Colonic mucosa (tissue), 4 donors: Measurements from ENCODE around the gene ADGRB3. TPM values are rescaled to one million over a fixed set of nuclear protein-coding genes. Genes with fewer than 3 reads are reported as not detected.

Experiments used
- DNase-seq: peaks from one replicate; pipeline ENCODE4 v3.0.0-alpha.2; 2020
- H3K27ac ChIP-seq: fragments of 200-600 bp; one replicate; pipeline ENCODE4 v1.8.0; 2021
- H3K27me3 ChIP-seq: fragments of 200-600 bp; one replicate; pipeline ENCODE4 v1.8.0; 2021
- H3K36me3 ChIP-seq: fragments of 200-600 bp; one replicate; pipeline ENCODE4 v1.8.0; 2021
- H3K4me1 ChIP-seq: fragments of 200-600 bp; one replicate; pipeline ENCODE4 v1.8.0; 2021; ENCODE audit warnings: mild to moderate bottlenecking
- H3K4me3 ChIP-seq: fragments of 200-600 bp; one replicate; pipeline ENCODE4 v1.8.0; 2021
- H3K9ac ChIP-seq, 2 donors: one replicate each; pipeline ENCODE4 v1.7.0; 2013; ENCODE audit warnings: control low read depth in 2 of 2, low read depth in 2 of 2, low read length in 2 of 2
- H3K9me3 ChIP-seq: fragments of 200-600 bp; one replicate; pipeline ENCODE4 v1.8.0; 2021
- intact Hi-C: fragments of 100-400 bp; cut with DNase I; formaldehyde crosslinking; loops from one replicate; pipeline ENCODE4 v1.14.1; 2022
- total RNA-seq, 2 donors: library from RNA; stranded (reverse); fragmentation: NEBNext Ultra II Directional in 1 of 2; extraction: Animal tissue kit (Norgen Biotek cat#: 25700) in 1 of 2; gene quantifications; one replicate each; pipeline ENCODE4 v1.2.1, GENCODE V29; 2021
- TF ChIP-seq, protein P1 (sequence below): fragments of 200-600 bp; IDR thresholded peaks from one replicate; pipeline ENCODE4 v1.8.0; 2022; ENCODE audit warnings: antibody characterized with exemption, mild to moderate bottlenecking
- donor health status: healthy.
- donor health status: DM: no; HTN: no; CAD: no.
- donor health status: DM: no; HTN: no; CAD: no.

ADGRB3 gene
- total RNA-seq, 2 donors from 2014 or later, result 0.42 to 0.98 TPM

GRCh38 chr6:68988698-68989097 is 353.6 kb downstream of the ADGRB3 start:
- H3K9ac ChIP-seq, result no peak overlapping the region
- DNase-seq, result no peak
- no peaks in the 10 kb centered on the region for H3K9me3 ChIP-seq
- intact Hi-C loops, result no loop called here
- no peaks in the 10 kb centered on the region for H3K4me1 ChIP-seq
- H3K4me3 ChIP-seq, result no peak overlapping the region
- no peak overlapping the region for H3K27ac ChIP-seq
- no peaks in the 10 kb centered on the region for H3K36me3 ChIP-seq
- TF ChIP-seq, protein P1, sequence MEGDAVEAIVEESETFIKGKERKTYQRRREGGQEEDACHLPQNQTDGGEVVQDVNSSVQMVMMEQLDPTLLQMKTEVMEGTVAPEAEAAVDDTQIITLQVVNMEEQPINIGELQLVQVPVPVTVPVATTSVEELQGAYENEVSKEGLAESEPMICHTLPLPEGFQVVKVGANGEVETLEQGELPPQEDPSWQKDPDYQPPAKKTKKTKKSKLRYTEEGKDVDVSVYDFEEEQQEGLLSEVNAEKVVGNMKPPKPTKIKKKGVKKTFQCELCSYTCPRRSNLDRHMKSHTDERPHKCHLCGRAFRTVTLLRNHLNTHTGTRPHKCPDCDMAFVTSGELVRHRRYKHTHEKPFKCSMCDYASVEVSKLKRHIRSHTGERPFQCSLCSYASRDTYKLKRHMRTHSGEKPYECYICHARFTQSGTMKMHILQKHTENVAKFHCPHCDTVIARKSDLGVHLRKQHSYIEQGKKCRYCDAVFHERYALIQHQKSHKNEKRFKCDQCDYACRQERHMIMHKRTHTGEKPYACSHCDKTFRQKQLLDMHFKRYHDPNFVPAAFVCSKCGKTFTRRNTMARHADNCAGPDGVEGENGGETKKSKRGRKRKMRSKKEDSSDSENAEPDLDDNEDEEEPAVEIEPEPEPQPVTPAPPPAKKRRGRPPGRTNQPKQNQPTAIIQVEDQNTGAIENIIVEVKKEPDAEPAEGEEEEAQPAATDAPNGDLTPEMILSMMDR, result no peak
- no peaks in the 10 kb centered on the region for H3K27me3 ChIP-seq

DNA sequence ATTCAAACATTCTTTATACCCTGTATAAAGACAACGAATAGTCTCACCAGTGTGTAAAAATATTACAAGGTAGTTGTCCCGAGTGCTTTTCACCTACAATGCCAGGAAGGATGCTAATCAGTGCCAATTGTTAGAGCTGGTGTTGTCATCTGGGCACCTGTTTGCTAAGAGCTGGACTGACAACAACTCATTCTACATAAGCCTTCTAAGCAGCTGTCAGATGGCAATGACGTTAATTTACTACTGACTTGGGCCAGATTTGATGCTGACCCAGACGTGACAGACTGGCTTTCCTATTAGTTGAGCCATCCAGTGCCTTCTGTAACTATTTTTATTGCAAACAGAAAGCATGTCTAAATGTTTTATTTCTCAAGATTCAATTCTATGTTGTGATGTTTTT is 355.2 kb downstream of the ADGRB3 start:
- no peak overlapping the region for H3K9ac ChIP-seq
- intact Hi-C loops, result no loop called here
- no peak overlapping the region for H3K27ac ChIP-seq
- H3K27me3 ChIP-seq, result no peaks in the 10 kb centered on the region
- TF ChIP-seq, protein P1, result no peak
- H3K36me3 ChIP-seq, result no peaks in the 10 kb centered on the region
- no peaks in the 10 kb centered on the region for H3K4me1 ChIP-seq
- H3K9me3 ChIP-seq, result no peaks in the 10 kb centered on the region
- DNase-seq, result no peak
- no peak overlapping the region for H3K4me3 ChIP-seq

DNA sequence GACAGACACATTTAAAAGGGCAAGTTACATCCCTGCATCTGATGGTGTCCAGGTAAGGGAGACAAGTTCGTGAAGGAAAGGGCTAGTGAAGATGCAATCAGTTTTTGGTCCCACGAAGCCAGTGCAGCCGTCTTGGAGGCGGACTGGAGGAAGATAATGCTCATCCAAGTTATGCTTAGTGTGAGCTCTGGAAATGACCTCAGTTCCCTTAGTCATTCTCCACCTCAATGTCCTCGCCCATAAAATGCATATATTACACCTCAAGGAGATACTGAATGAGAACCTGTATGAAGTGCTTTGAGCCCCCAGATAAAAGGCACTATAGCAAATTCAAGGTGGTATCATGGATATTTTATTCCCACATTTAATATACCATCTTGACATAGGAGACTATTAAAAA is 358.8 kb downstream of the ADGRB3 start:
- Histone ChIP-seq H3K36me3 (no peaks in the 10 kb centered on the region), H3K9ac (no peak overlapping the region), H3K9me3 (no peaks in the 10 kb centered on the region), H3K27ac (no peak overlapping the region), H3K4me1 (no peaks in the 10 kb centered on the region), H3K27me3 (no peaks in the 10 kb centered on the region), H3K4me3 (no peak overlapping the region)
- intact Hi-C loops, result no loop called here
- TF ChIP-seq, protein P1, result no peak
- no peak for DNase-seq

DNA sequence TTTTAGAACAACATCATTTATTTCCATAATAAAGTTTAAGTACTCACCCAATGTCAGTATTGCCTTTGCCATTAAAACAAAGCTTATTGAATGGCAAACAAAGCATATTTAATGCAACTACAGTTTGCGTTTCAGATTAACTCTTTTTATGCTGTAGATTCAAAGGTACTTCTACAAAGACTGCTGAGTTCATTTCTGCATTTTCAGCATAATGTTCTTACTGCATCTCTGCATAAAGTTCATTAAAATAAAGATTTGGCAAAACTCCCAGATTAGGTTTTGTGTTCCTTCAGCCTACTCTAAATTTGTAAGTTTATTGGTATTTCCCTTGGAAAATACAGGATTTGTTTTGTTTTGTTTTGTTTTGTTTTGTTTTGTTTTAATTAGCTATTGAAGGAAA is 359.4 kb downstream of the ADGRB3 start:
- no peak overlapping the region for H3K27ac ChIP-seq
- intact Hi-C loops, result no loop called here
- TF ChIP-seq, protein P1, result no peak
- H3K9me3 ChIP-seq, result no peaks in the 10 kb centered on the region
- H3K27me3 ChIP-seq, result no peaks in the 10 kb centered on the region
- no peak overlapping the region for H3K9ac ChIP-seq
- no peak overlapping the region for H3K4me3 ChIP-seq
- DNase-seq, result no peak
- H3K36me3 ChIP-seq, result no peaks in the 10 kb centered on the region
- no peaks in the 10 kb centered on the region for H3K4me1 ChIP-seq

DNA sequence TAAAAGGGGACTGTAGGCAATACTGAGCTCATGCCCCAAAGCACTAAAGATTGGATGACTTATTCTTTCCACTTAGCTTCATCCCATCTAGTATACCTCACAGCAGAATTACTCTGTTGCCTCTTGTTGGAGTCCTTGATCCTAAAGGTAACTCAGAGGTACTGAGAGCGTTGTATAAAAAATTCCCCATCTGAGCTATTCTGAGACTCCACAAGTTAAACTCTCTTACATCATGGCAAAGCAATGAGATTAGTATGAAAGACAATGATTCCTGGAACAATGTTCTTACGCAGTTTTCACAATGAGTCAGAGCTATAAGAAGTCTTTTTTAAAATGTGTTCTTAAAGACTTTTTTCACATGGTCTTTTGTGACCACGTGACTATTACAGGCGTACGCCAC is 370.1 kb downstream of the ADGRB3 start:
- Histone ChIP-seq H3K4me3 (no peak overlapping the region), H3K36me3 (no peaks in the 10 kb centered on the region), H3K9me3 (no peaks in the 10 kb centered on the region), H3K27me3 (no peaks in the 10 kb centered on the region), H3K27ac (no peak overlapping the region), H3K9ac (no peak overlapping the region), H3K4me1 (no peaks in the 10 kb centered on the region)
- intact Hi-C loops, result no loop called here
- TF ChIP-seq, protein P1, result no peak
- DNase-seq, result no peak

DNA sequence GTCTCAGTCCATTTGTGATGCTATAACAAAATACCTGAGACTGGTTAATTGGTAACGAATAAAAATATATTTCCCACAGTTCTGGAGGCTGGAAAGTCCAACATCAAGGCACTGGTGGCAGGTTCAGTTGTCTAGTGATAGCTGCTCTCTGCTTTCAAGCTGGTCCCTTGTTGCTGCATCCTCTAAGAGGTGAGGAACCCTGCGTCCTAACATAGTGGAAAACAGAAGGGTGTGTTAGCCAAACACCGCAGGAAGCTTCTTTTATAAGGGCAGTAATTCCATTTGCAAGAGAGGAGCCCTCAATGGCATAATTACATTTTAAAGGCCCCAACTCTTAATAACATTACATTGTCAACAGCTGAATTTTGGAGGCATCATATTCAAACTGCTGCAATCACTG is 372.7 kb downstream of the ADGRB3 start:
- Histone ChIP-seq H3K9me3 (no peaks in the 10 kb centered on the region), H3K4me1 (no peaks in the 10 kb centered on the region), H3K36me3 (no peaks in the 10 kb centered on the region), H3K27me3 (no peaks in the 10 kb centered on the region), H3K9ac (no peak overlapping the region), H3K4me3 (no peak overlapping the region), H3K27ac (no peak overlapping the region)
- TF ChIP-seq, protein P1, result no peak
- intact Hi-C loops, result no loop called here
- no peak for DNase-seq
